SK-N-SH treated with all-trans-retinoic acid at 6 μM for 48 hours (cell line): ENCODE results near the gene PUS7.

Source experiments
- ARNTL ChIP-seq: fragments of 450-650 bp; formaldehyde crosslinking; IDR thresholded peaks from 2 replicates; pipeline ENCODE4 v1.5.0; 2020; ENCODE audit warnings: low read depth, mild to moderate bottlenecking, moderate library complexity, borderline replicate concordance
- CSDC2 ChIP-seq: fragments of 250-450 bp; sonication (Bioruptor Pico); IDR thresholded peaks from 2 replicates; pipeline ENCODE4 v1.5.0; 2020; ENCODE audit warnings: mild to moderate bottlenecking, moderate library complexity
- OSR1 ChIP-seq: fragments of 250-450 bp; sonication (Bioruptor Pico); IDR thresholded peaks from 2 replicates; pipeline ENCODE4 v1.8.0; 2022; ENCODE audit warnings: moderate library complexity, mild to moderate bottlenecking, inconsistent platforms
- PATZ1 ChIP-seq: fragments of 250-450 bp; sonication (Bioruptor Pico); IDR thresholded peaks from 2 replicates; pipeline ENCODE4 v1.8.0; 2020; ENCODE audit warnings: mild to moderate bottlenecking, moderate library complexity, borderline replicate concordance
- POU6F1 ChIP-seq: fragments of 250-450 bp; sonication (Bioruptor Pico); IDR thresholded peaks from 2 replicates; pipeline ENCODE4 v1.8.0; 2021; ENCODE audit warnings: low read depth, mild to moderate bottlenecking, moderate library complexity, borderline replicate concordance
- PPARA ChIP-seq: fragments of 250-450 bp; sonication (Bioruptor Pico); IDR thresholded peaks from 2 replicates; pipeline ENCODE4 v1.5.0; 2020; ENCODE audit warnings: mild to moderate bottlenecking, borderline replicate concordance
- SNAI2 ChIP-seq: fragments of 250-450 bp; sonication (Bioruptor Pico); IDR thresholded peaks from 2 replicates; pipeline ENCODE4 v1.5.0; 2020; ENCODE audit warnings: mild to moderate bottlenecking, moderate library complexity
- TOX ChIP-seq: fragments of 250-450 bp; sonication (Bioruptor Pico); IDR thresholded peaks from 2 replicates; pipeline ENCODE4 v1.8.0; 2021; ENCODE audit warnings: mild to moderate bottlenecking, moderate library complexity, borderline replicate concordance
- ZFP3 ChIP-seq: fragments of 250-450 bp; sonication (Bioruptor Pico); IDR thresholded peaks from 2 replicates; pipeline ENCODE4 v1.5.0; 2020; ENCODE audit warnings: mild to moderate bottlenecking, moderate library complexity
- ZFP30 ChIP-seq: fragments of 450-650 bp; formaldehyde crosslinking; IDR thresholded peaks from 2 replicates; pipeline ENCODE4 v1.5.0; 2022; ENCODE audit warnings: mild to moderate bottlenecking, moderate library complexity
- ZNF565 ChIP-seq: fragments of 450-650 bp; formaldehyde crosslinking; conservative IDR thresholded peaks from 2 replicates; pipeline ENCODE4 v1.5.0; 2020; ENCODE audit warnings: low read depth, mild to moderate bottlenecking, moderate library complexity
- ZNF70 ChIP-seq: fragments of 450-650 bp; formaldehyde crosslinking; IDR thresholded peaks from 2 replicates; pipeline ENCODE4 v1.5.0; 2020; ENCODE audit warnings: mild to moderate bottlenecking, moderate library complexity
- TF ChIP-seq, protein P1 (sequence below): fragments of 250-450 bp; sonication (Bioruptor Pico); IDR thresholded peaks from 2 replicates; pipeline ENCODE4 v1.5.1; 2020; ENCODE audit warnings: low read depth, mild to moderate bottlenecking, moderate library complexity

DNA sequence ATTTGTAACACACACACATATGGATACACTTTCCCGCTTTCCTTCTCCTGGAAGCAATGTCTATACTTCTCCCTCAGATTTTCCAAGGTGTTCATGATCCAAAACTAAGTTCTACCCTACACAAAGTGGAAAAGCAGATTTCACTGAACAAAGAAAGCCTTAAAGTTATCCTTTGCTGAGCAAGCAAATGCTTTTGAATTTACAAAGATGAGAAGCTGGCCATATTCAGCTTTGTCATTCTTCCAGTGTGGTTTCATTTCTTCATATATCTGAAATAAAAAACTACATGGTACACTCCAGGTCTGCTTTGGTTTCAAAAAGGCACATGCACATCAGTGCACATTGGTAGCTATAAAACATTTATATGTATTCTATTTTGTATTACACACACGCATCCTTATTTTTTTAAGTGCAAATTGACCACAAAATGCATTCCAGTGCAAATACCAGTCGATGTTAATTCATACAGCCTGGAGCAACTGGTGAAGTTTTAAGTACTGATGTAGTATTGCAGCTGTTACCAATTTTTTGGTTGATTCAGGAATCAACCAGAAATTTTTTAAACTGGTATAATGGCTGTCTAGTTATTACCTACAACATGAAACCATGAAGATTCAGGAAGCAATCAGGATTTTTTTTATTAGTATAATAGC is 67.8 kb downstream of the PUS7 start:
- TF ChIP-seq TOX (CRISPR knock-in tag): no peak
- TF ChIP-seq CSDC2: no peak
- TF ChIP-seq ZNF70 (CRISPR knock-in tag): no peak
- no peak for TF ChIP-seq ZNF565
- TF ChIP-seq POU6F1 (CRISPR knock-in tag): no peak
- no peak for TF ChIP-seq PATZ1 (CRISPR knock-in tag)
- no peak for TF ChIP-seq PPARA (CRISPR knock-in tag)
- TF ChIP-seq ZFP3 (CRISPR knock-in tag): no peak
- no peak for TF ChIP-seq ARNTL (CRISPR knock-in tag)
- no peak for TF ChIP-seq OSR1 (CRISPR knock-in tag)
- TF ChIP-seq SNAI2 (CRISPR knock-in tag): no peak
- no peak for TF ChIP-seq ZFP30
- TF ChIP-seq, protein P1, sequence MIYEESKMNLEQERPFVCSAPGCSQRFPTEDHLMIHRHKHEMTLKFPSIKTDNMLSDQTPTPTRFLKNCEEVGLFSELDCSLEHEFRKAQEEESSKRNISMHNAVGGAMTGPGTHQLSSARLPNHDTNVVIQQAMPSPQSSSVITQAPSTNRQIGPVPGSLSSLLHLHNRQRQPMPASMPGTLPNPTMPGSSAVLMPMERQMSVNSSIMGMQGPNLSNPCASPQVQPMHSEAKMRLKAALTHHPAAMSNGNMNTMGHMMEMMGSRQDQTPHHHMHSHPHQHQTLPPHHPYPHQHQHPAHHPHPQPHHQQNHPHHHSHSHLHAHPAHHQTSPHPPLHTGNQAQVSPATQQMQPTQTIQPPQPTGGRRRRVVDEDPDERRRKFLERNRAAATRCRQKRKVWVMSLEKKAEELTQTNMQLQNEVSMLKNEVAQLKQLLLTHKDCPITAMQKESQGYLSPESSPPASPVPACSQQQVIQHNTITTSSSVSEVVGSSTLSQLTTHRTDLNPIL (CRISPR knock-in tag): no peak; the same call in 1 of the 2 replicates
